Gastroesophageal sphincter (tissue), 3 donors: Measurements from ENCODE around the gene SLC6A1.

Source experiments
- CTCF ChIP-seq, 4 experiments: fragments of 200-600 bp in 2 of 4; fragments of 450-650 bp in 2 of 4; sonication (generic) in 1 of 4; IDR thresholded peaks; one replicate each; pipeline ENCODE4 v1.5.1; 2017 to 2019; ENCODE audit warnings: antibody characterized with exemption in 4 of 4, mild to moderate bottlenecking in 2 of 4, moderate library complexity in 2 of 4
- EP300 ChIP-seq: sonication (generic); formaldehyde crosslinking; IDR thresholded peaks from one replicate; pipeline ENCODE4 v1.6.1; 2017; ENCODE audit warnings: antibody characterized with exemption, mild to moderate bottlenecking
- POLR2A ChIP-seq, 2 donors: fragments of 450-650 bp; IDR thresholded peaks; one replicate each; pipeline ENCODE4 v1.6.1; 2017; ENCODE audit warnings: antibody characterized with exemption in 2 of 2, mild to moderate bottlenecking in 2 of 2, moderate library complexity in 1 of 2
- POLR2AphosphoS5 ChIP-seq: sonication (generic); formaldehyde crosslinking; IDR thresholded peaks from one replicate; pipeline ENCODE4 v1.6.1; 2017; ENCODE audit warnings: antibody characterized with exemption

GRCh38 chr3:10985181-10985580, 7.4 kb upstream of the SLC6A1 start:
- no peak for TF ChIP-seq CTCF (IDR thresholded peaks at IDR 0.05)
- TF ChIP-seq POLR2AphosphoS5: no peak
- TF ChIP-seq POLR2A (IDR thresholded peaks at IDR 0.05): no peak
- no peak for TF ChIP-seq EP300
